Motor neuron (in vitro differentiated cells): ENCODE results near the gene ALG12. TPM values are rescaled to one million over a fixed set of nuclear protein-coding genes. Genes with fewer than 3 reads are reported as not detected.

Experiments used
- ATAC-seq, 8 experiments: fragments of 200-7000 bp; cut with Tn5 transposase; replicated peaks in 6 of 8; 2 replicates each; pipeline ENCODE4 v1.8.0; 2021; ENCODE audit warnings: mild to moderate bottlenecking in 8 of 8, moderate library complexity in 8 of 8
- H3K27ac ChIP-seq, 2 donors: fragments of 250-450 bp; sonication (Bioruptor Pico); 2 replicates each; pipeline ENCODE4 v1.9.0; 2021; ENCODE audit warnings: antibody characterized with exemption in 2 of 2, mild to moderate bottlenecking in 2 of 2, moderate library complexity in 1 of 2
- H3K4me1 ChIP-seq, 2 donors: fragments of 250-450 bp; sonication (Bioruptor Pico); replicated peaks in 1 of 2; 2 replicates each; pipeline ENCODE4 v1.6.1; 2021; ENCODE audit warnings: antibody characterized with exemption in 2 of 2, mild to moderate bottlenecking in 2 of 2, moderate library complexity in 1 of 2
- H3K4me3 ChIP-seq, 5 donors: fragments of 250-450 bp; sonication (Bioruptor Pico); 2 replicates each; pipeline ENCODE4 v1.9.0; 2021; ENCODE audit warnings: antibody characterized with exemption in 5 of 5, mild to moderate bottlenecking in 5 of 5, moderate library complexity in 4 of 5
- WGBS, 10 experiments: fragments of 450-650 bp; shearing (Covaris generic); methylation state at CpG; one replicate each; pipeline ENCODE4 v1.0.0; 2022; 5-methylcytosine and 5-hydroxymethylcytosine counted together
- in situ Hi-C, 9 experiments: fragments of 400-800 bp; cut with MboI; loops; one replicate each; pipeline ENCODE4 v1.15.0; 2021; ENCODE audit warnings: low sequenced_read_pairs in 9 of 9, low pct_unique_long_range_greater_than_20kb in 2 of 9; ENCODE audit not compliant: unreplicated experiment in 9 of 9
- total RNA-seq, 8 experiments: library from RNA; unstranded; fragments of 300-600 nt; gene quantifications; 2 replicates each; pipeline versions ENCODE4 v1.2.3 to v1.2.4, GENCODE V29; 2022

Gene ALG12
- total RNA-seq, 8 experiments from 2014 or later, result 4.8 to 13.1 (median 9.7) TPM

- H3K4me3 ChIP-seq, result peak overlapping the region; percentile 56 to 83 (median 72)
- H3K4me1 ChIP-seq, result peaks cover 23 to 24% of the 10 kb centered on the region in 2 donors
- no peak for ATAC-seq
- WGBS, 10 experiments, result no CpG with 5 or more reads among the region's 49 CpGs
- H3K27ac ChIP-seq, result peak overlapping the region; percentile 98 to 99
- in situ Hi-C loops, result no loop called here
These were observed 43.4 kb upstream of the ALG12 start for GRCh38 chr22:49961601-49962011.

- H3K27ac ChIP-seq, result peak overlapping the region; percentile 98 to 99
- in situ Hi-C loops, result no loop called here
- peak overlapping the region; percentile 56 to 83 (median 72) for H3K4me3 ChIP-seq
- no peak for ATAC-seq
- H3K4me1 ChIP-seq, result peaks cover 22% of the 10 kb centered on the region in 2 donors
- 0% methylated on average over 2 of the region's 84 CpGs; no CpG with 5 or more reads in 9 of the 10 experiments for WGBS, 10 experiments
These were observed 42.9 kb upstream of the ALG12 start for GRCh38 chr22:49961005-49961600.

- H3K4me1 ChIP-seq, result peaks cover 22% of the 10 kb centered on the region in 2 donors
- WGBS, 10 experiments, result no CpG with 5 or more reads among the region's 137 CpGs
- ATAC-seq, result peak; percentile 64 to 83 (median 78)
- H3K4me3 ChIP-seq, result peak within 1 kb of the TSS; percentile 56 to 83 (median 72)
- H3K27ac ChIP-seq, result peak within 1 kb of the TSS; percentile 98 to 99
- in situ Hi-C loops, result no loop called here
These were observed 42.1 kb upstream of the ALG12 start, which contains the start of gene PIM3 for GRCh38 chr22:49960159-49961004. PIM3 (plus strand) TSS chr22:49960772; CDS start chr22:49960948, 176 bp downstream.

DNA sequence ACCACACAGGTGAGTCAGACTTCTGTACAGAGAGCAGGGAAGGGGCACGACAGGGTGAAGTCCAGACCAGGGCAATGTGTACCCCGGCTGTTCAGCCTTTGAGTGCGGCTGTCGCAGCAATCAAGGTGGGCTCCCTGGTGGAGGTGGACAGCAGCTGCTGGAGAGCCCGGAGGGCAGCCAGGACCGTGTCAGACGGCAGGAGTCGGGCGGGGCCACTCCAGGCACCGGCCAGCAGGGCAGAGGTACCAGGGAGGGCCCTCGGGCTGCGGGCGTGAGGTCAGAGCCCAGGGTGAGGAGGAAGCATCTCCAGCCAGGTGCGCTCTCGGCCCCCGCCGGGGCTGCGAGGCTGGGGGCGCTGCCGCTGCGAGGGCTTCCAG lies 41.5 kb upstream of the ALG12 start:
- 0 to 9% methylated on average over 1 to 8 of the region's 21 CpGs; no CpG with 5 or more reads in 8 of the 10 experiments for WGBS, 10 experiments

DNA sequence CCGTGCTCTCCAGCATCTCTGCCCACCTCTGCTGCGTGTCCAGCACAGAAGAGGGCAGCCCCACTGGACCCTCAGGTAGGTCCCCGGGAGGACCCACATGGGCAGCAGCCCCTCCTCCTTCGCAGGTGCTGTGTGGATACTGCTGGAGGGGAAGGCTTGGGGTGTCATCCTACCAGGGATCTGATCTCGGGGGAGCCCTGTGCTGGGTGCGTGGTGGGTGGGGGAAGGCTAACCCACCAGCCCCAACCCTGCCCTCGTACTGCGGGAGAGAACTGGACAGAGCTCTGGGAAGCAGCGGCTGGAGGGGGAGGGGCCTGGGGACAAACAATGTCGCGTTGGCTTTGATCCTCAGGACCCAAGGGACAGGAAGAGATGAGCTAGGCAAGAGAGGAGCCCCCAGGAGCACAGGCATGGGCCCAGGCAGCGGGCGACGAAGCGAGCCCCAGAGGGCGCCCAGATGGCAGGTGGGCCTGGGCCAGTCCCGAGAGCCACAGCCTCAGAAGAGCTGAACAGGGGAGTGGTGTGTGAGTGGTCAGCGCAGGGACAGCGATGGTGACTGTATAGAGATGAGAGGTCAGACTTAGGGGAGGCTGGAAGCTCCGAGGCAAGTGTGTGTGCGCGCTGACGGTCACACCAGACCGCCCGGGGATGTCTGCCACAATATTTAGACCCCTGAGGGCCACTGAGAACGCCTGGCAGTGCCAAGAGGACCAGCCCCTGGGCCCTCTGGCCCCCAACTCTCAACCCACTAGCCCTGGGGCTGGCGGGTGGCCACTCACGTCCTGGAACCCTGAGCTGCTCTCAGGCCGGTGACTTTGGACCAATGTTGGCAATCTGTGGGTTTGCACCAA lies 40.9 kb upstream of the ALG12 start:
- 85 to 90% methylated on average over 2 to 4 of the region's 29 CpGs; no CpG with 5 or more reads in 8 of the 10 experiments for WGBS, 10 experiments
- in situ Hi-C loops, result no loop called here
- ATAC-seq, result no peak
- Histone ChIP-seq H3K4me1 (peaks cover 22% of the 10 kb centered on the region in 2 donors), H3K27ac (peak overlapping the region in 1 of 2 donors; percentile 99), H3K4me3 (peak overlapping the region in 2 of 5 donors; percentile 65 to 83)

More for the DNA sequence above, 41.5 kb upstream of the ALG12 start:
- ATAC-seq, result peak in 3 of 8 experiments; percentile 13 to 24 (median 15)
- Histone ChIP-seq H3K27ac (peak overlapping the region; percentile 98 to 99), H3K4me1 (peaks cover 22% of the 10 kb centered on the region in 2 donors), H3K4me3 (peak overlapping the region; percentile 56 to 83 (median 72))
- in situ Hi-C loops, result no loop called here

DNA sequence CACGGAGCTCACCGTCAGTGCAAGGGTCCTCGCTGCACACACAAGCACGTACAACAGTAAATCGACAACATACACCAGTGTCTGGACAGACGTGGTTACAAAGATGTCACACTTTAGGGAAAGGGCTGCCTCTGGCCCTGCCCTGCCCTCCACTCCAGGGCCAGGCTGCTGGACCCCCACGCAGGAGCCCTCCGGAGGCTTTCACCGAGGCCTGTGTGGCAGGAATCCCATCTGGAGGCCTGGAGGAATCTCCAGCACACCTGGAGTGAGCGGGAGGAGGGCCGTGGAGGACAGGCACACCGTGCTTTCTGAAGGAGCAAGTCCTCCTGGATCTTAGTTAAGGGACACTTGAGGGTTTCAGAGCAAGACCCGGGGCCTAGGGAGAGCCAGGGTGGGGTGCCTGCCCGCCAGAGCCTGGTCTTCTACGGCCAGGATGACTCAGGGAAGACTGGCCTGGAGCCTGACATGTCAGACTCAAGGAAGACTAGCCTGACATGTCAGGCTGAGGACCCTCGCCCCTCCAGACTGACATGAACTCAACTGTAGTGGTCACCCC lies 40.2 kb upstream of the ALG12 start:
- no peak for ATAC-seq
- peaks cover 18 to 20% of the 10 kb centered on the region in 2 donors for H3K4me1 ChIP-seq
- in situ Hi-C loops, result no loop called here
- 40 to 96% (median 68%) methylated on average over 1 to 7 of the region's 16 CpGs; no CpG with 5 or more reads in 2 of the 10 experiments for WGBS, 10 experiments
- H3K4me3 ChIP-seq, result no peak overlapping the region
- H3K27ac ChIP-seq, result no peak overlapping the region

- ATAC-seq, result no peak
- Histone ChIP-seq H3K4me1 (peaks cover 13 to 15% of the 10 kb centered on the region in 2 donors), H3K27ac (no peak overlapping the region), H3K4me3 (no peak overlapping the region)
- in situ Hi-C loops, result no loop called here
- WGBS, 10 experiments, result 60 to 100% (median 100%) methylated on average over 1 to 2 of the region's 12 CpGs; no CpG with 5 or more reads in 7 of the 10 experiments
These were observed 39.7 kb upstream of the ALG12 start for GRCh38 chr22:49957826-49958365.

- WGBS, 10 experiments, result 40 to 89% (median 77%) methylated on average over 1 to 3 of the region's 20 CpGs; no CpG with 5 or more reads in 6 of the 10 experiments
- Histone ChIP-seq H3K4me3 (no peak overlapping the region), H3K27ac (no peak overlapping the region), H3K4me1 (peaks cover 12 to 16% of the 10 kb centered on the region in 2 donors)
- ATAC-seq, result no peak
- in situ Hi-C loops, result no loop called here
These were observed 38.9 kb upstream of the ALG12 start for GRCh38 chr22:49956914-49957825.

DNA sequence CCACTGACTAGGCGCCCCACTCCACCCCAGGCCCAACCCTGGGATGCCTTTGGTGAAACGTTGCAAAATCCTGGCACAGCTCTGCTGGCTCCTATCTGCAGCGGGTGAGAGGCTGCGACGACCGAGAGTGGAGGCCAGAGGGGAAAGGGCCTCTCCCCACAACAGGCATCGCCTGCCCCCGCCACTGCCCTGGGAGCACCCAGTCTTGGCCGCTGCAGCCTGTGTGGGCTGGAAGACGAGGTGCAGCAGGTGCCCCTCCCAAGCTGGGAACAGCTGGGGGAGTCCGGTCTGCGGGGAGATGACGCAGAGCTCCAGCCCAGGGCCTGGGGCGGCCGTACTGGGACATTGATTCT lies 38.2 kb upstream of the ALG12 start:
- in situ Hi-C loops, result no loop called here
- 60 to 100% methylated on average over 1 to 3 of the region's 15 CpGs; no CpG with 5 or more reads in 8 of the 10 experiments for WGBS, 10 experiments
- peaks cover 14 to 24% of the 10 kb centered on the region in 2 donors for H3K4me1 ChIP-seq
- no peak overlapping the region for H3K27ac ChIP-seq
- ATAC-seq, result no peak
- H3K4me3 ChIP-seq, result no peak overlapping the region

- Histone ChIP-seq H3K4me3 (no peak overlapping the region), H3K27ac (no peak overlapping the region), H3K4me1 (peaks cover 20 to 30% of the 10 kb centered on the region in 2 donors)
- no peak for ATAC-seq
- 60 to 100% (median 94%) methylated on average over 1 to 6 of the region's 22 CpGs; no CpG with 5 or more reads in 6 of the 10 experiments for WGBS, 10 experiments
- in situ Hi-C loops, result no loop called here
These were observed 37.6 kb upstream of the ALG12 start for GRCh38 chr22:49955581-49956417.
